NCI-H1092 (cell line): Measurements from ENCODE around the gene AHCYL1.

Experiments
- DNase-seq: peaks from one replicate; lab custom pipeline; 2025; lab: John Stamatoyannopoulos, UW

AHCYL1 gene

GRCh38 chr1:110060662-110061060, 76.1 kb downstream of the AHCYL1 start:
- DNase-seq, result no peak

DNA sequence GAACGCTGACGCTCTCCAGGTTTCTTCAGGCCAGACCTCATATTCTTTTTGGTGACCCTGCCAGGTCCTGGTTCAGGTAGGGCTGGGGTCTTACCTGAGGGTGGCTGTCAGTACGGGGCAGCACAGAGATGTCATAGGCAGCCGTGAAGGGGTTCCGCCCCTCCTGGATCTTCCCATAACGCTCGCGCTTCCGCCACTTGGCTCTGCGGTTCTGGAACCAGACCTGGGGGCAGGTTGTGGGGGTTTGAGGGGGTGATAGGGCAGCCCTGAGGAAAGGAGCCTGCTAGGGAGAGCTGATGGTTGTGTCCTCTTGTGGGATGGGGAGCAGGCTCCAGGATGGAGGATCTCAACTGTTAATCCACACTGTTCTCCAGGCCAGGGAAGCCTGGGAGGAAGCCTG, 76.8 kb downstream of the AHCYL1 start:
- no peak for DNase-seq

GRCh38 chr1:110062612-110063011, 78.0 kb downstream of the AHCYL1 start:
- DNase-seq, result no peak

GRCh38 chr1:110063781-110064180, 79.2 kb downstream of the AHCYL1 start:
- DNase-seq, result no peak

- no peak for DNase-seq
These were observed 80.2 kb downstream of the AHCYL1 start for GRCh38 chr1:110064576-110065337.

DNA sequence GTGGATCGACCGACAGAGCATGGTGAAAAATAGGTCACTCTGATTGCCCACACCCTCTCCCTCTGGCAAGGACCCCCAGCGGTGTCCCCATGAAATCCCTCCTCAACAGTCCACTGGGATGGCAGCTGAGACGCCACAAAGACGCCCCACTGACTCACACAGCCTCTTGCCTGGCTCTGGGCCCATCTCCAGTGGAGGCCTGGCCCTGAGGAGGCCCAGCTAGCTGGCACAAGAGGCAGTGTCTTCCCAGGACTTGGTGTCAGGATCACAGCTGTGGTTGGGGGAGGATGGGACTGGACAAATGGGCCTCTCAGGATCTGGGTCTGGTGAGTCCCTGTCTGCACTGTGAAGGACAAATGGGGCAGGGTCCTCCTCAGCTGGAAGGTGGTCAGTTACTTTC, 81.3 kb downstream of the AHCYL1 start:
- no peak for DNase-seq

DNA sequence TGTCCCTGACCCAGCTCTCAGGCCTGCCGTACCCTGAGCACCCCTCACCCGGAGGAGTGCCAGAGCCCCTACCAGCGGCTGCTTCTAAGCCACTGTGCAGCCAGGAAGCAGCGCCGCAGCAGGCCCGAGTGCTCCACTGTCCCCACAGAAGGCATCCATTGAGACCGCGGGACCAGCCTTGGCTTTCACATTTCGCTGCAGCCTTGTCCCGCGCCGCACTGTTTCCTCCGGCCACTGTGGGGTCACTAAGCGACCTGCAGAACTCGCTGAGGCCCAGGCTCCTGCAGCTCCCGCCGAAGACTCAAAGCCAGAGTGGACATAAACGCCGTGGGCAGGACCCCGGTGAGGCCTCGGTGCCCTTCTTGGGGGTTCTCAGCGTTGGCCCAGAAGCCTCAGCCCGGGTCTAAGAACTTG, 82.9 kb downstream of the AHCYL1 start:
- no peak for DNase-seq

DNA sequence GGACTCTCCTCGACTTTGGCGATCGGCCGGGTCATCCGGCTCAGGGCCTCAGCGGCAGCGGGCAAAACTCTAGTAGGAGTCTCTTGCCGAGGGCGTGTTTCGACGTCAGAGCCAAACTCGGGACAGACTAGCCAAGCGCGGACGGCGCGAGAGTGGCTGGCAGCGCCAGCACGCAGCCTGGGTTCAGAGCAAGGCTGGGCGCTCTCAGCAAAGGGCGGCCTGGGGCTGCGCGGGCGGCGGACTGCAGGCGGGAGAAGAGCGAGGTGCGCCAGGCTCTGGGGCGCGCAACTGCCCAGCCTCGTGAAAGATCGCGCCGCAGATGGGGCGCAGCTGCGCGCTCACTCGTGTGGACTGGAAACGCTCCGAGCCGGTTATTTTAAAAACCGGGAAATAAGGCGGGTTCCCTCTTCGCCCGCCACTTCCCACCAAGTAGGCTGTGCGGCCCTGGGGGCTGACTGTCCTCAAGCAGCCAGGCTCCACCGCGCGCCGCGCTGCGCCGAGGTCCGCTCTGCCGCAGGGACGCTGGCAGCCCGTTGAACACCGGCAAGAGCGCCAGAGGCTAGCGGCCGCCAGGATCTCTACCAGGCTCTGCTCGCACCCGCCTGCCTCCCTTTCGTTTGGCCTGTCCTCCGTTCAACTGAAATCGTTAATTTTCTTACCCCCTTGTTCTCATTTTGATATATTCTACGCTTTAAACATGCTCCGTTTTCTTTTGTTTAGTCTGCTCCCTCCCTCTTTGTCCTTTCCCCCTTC, 83.5 kb downstream of the AHCYL1 start:
- DNase-seq, result no peak

DNA sequence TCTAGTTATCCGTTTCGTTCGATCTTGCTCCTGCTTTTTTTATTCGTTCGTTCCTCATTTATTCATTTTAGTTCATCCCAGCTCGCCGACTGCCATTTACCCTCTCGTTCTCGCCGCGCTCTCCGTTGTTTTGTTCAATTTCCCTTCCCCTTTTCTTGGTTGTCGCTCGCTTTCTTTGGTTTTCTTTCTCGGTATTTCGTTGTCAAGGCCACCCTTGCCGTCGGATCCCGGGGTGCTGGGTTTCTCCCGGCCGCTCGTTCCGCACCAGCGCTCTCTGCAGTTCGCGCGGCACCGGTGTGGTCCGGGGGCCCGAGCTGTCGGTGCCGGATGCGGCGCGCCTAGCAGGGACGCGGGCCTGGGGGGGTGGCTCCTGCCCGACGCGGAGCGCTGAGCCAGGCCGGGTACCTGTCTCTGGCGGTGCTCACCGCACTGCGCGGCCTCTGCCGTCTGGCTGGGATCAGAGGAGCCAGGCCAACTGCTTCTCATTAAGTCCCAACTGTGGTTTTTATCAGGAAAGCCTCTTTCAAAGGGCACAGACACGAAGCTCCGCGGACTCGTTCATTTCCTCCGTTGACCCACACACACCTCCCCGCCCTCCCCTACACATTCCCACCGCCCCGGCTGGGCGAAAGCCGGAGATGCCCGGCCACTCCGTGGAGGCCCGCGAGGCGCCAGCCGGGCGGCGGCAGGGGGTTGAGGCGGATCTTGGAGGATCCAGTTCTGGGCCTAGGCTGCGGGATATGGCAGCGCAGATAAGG, 84.3 kb downstream of the AHCYL1 start:
- DNase-seq, result no peak

GRCh38 chr1:110069404-110070281, 85.1 kb downstream of the AHCYL1 start:
- no peak for DNase-seq

GRCh38 chr1:110070282-110070669, 85.7 kb downstream of the AHCYL1 start:
- DNase-seq, result no peak

GRCh38 chr1:110070671-110071242, 86.2 kb downstream of the AHCYL1 start, which contains the start of gene ALX3:
Gene ALX3, minus strand, starts transcription at chr1:110070672. Its CDS starts 60 bp downstream, at chr1:110070612.
- DNase-seq, result no peak
